ENCODE results near the gene ELOVL6. TPM values are rescaled to one million over a fixed set of nuclear protein-coding genes. Genes with fewer than 3 reads are reported as not detected.

The ELOVL6 gene
- total and polyA plus RNA-seq, 3 donors from 2014 or later = 1.3 to 3.5 (median 1.5) TPM

DNA sequence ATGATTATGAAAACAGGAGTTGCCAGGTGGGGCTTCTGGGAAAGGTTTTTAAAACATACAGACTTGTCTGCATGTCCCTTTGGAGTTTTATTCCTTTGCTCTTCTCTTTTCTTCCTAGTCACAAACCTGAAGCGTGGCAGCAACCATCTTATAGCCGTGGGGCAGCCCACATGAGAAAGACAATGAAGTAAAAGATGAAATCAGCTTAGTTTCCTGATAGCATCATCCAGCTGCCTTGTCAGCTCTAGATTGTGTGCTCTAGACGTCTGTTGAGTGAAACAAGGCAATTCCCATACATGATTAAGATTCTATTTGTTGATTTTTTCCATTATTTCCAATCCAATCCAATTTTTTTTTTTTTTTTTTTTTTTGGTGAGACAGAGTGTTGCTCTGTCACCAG, 68.9 kb downstream of the ELOVL6 start:
- Histone ChIP-seq H3K27me3 (no peaks in the 10 kb centered on the region), H3K27ac (no peak overlapping the region), H3K9me3 (no peaks in the 10 kb centered on the region), H3K4me1 (no peaks in the 10 kb centered on the region), H3K4me3 (no peak overlapping the region), H3K36me3 (ENCODE audit: low read depth, missing control alignments) (no peaks in the 10 kb centered on the region)
- TF ChIP-seq, protein P1, sequence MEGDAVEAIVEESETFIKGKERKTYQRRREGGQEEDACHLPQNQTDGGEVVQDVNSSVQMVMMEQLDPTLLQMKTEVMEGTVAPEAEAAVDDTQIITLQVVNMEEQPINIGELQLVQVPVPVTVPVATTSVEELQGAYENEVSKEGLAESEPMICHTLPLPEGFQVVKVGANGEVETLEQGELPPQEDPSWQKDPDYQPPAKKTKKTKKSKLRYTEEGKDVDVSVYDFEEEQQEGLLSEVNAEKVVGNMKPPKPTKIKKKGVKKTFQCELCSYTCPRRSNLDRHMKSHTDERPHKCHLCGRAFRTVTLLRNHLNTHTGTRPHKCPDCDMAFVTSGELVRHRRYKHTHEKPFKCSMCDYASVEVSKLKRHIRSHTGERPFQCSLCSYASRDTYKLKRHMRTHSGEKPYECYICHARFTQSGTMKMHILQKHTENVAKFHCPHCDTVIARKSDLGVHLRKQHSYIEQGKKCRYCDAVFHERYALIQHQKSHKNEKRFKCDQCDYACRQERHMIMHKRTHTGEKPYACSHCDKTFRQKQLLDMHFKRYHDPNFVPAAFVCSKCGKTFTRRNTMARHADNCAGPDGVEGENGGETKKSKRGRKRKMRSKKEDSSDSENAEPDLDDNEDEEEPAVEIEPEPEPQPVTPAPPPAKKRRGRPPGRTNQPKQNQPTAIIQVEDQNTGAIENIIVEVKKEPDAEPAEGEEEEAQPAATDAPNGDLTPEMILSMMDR (IDR thresholded peaks at IDR 0.05) = no peak
- TF ChIP-seq POLR2A (IDR thresholded peaks at IDR 0.05) = no peak
- DNase-seq = no peak
- WGBS, 2 donors = 90 to 91% methylated on average over 3 of the region's 3 CpGs
- intact Hi-C loops (cut with DNase I; ENCODE audit: low total_unique reads) = no loop called here

DNA sequence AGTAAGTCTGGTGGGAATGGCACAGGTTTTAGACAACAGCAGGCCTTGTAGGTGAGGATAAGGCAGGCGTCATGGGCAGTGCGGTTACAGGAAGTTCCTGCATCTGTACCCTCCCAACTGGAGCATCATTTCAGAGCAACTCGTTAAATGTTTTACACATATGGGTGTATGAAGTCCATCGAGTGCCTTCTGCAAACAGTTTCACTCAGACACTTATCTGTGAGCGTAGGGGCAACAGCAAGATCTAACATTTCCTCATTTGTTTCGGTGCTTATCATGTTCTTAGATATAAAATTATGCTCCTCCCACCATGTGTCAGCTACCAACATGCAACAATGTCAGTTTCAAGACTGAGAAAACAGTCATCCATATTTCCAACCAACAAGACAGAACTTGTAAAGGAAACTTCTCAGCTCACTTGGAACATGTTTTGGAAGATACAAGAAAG, 69.9 kb downstream of the ELOVL6 start:
- intact Hi-C loops (cut with DNase I; ENCODE audit: low total_unique reads) = no loop called here
- WGBS, 2 donors = 68 to 74% methylated on average over 6 of the region's 6 CpGs
- Histone ChIP-seq H3K36me3 (ENCODE audit: low read depth, missing control alignments) (no peaks in the 10 kb centered on the region), H3K9me3 (no peaks in the 10 kb centered on the region), H3K27ac (no peak overlapping the region), H3K4me1 (no peaks in the 10 kb centered on the region), H3K4me3 (no peak overlapping the region), H3K27me3 (no peaks in the 10 kb centered on the region)
- peak; percentile 15 for DNase-seq
- no peak for TF ChIP-seq POLR2A (IDR thresholded peaks at IDR 0.05)
- TF ChIP-seq, protein P1 (IDR thresholded peaks at IDR 0.05) = no peak

DNA sequence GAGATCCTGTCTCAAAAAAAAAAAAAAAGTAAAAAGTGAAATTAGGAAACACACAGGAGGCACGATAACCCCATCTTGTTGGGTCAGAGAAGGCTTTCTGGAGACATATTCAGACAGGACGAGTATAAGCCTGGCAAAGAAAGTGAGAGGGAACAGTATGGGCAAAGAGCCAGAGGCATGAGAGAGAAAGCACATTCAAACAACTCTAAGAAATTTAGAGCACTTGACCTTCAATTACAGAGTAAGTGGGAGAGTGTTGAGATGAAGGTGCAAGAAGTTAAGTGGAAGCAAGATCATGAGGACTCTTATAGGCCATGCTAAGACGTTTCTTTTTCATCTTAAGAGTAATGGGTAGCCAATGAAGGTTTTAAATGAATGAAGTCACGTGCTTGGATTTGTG, 70.4 kb downstream of the ELOVL6 start:
- WGBS, 2 donors = 65 to 72% methylated on average over 4 of the region's 4 CpGs
- DNase-seq = no peak
- Histone ChIP-seq H3K27ac (no peak overlapping the region), H3K27me3 (no peaks in the 10 kb centered on the region), H3K9me3 (no peaks in the 10 kb centered on the region), H3K36me3 (ENCODE audit: low read depth, missing control alignments) (no peaks in the 10 kb centered on the region), H3K4me1 (no peaks in the 10 kb centered on the region), H3K4me3 (no peak overlapping the region)
- TF ChIP-seq, protein P1 (IDR thresholded peaks at IDR 0.05) = no peak
- no peak for TF ChIP-seq POLR2A (IDR thresholded peaks at IDR 0.05)
- intact Hi-C loops (cut with DNase I; ENCODE audit: low total_unique reads) = no loop called here

DNA sequence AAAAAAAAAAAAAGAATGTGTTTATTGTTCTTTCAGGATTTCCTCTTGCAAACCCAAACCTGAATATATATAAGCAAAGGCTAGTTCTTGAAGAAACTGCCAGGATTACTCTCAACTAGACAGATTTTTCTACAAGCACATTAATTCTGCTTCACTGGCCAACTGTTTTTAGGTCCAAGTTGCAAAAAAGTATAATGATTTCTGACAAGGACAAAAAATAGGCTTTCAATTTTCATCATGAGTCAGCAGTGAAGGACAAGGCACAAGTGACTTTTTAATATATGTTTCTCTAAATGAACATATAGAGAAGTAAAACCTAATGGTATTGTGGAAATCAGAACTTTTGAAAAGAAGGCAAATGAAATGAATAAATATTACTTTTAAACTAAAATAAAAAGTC, 73.7 kb downstream of the ELOVL6 start:
- Histone ChIP-seq H3K9me3 (no peaks in the 10 kb centered on the region), H3K4me3 (no peak overlapping the region), H3K36me3 (ENCODE audit: low read depth, missing control alignments) (no peaks in the 10 kb centered on the region), H3K27ac (no peak overlapping the region), H3K27me3 (no peaks in the 10 kb centered on the region), H3K4me1 (no peaks in the 10 kb centered on the region)
- TF ChIP-seq, protein P1 (IDR thresholded peaks at IDR 0.05) = no peak
- TF ChIP-seq POLR2A (IDR thresholded peaks at IDR 0.05) = no peak
- no peak for DNase-seq
- intact Hi-C loops (cut with DNase I; ENCODE audit: low total_unique reads) = no loop called here

DNA sequence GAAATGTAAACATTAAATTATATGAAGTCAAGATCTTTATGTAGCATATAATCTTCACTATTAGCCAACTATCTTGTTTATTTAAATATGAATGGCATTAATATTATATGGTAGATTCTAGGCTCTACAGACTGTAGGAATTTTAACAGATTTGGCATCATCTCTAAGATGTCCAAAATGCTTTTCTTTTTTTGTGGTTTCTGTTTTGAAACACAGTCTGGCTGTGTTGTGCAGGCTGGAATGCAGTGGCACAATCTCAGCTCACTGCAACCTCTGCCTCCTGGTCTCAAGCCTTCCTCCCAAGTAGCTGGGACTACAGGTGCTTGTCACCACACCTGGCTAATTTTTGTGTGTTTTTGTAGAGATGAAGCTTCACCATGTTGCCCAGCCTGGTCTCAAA, 76.2 kb downstream of the ELOVL6 start:
- H3K4me3 ChIP-seq = no peak overlapping the region
- H3K36me3 ChIP-seq (ENCODE audit: low read depth, missing control alignments) = no peaks in the 10 kb centered on the region
- TF ChIP-seq POLR2A (IDR thresholded peaks at IDR 0.05) = no peak
- TF ChIP-seq, protein P1 (IDR thresholded peaks at IDR 0.05) = no peak
- H3K27ac ChIP-seq = no peak overlapping the region
- H3K4me1 ChIP-seq = no peaks in the 10 kb centered on the region
- intact Hi-C loops (cut with DNase I; ENCODE audit: low total_unique reads) = no loop called here
- H3K9me3 ChIP-seq = no peaks in the 10 kb centered on the region
- no peak for DNase-seq
- no peaks in the 10 kb centered on the region for H3K27me3 ChIP-seq

Measured in testis (tissue), 3 donors.